K562 (cell line): ENCODE measurements around the gene SEC11A. TPM values are rescaled to one million over a fixed set of nuclear protein-coding genes. Genes with fewer than 3 reads are reported as not detected.

ENCODE experiments used
- ATAC-seq: fragments of 200-7000 bp; cut with Tn5 transposase; 3 replicates; pipeline ENCODE4 v1.9.1; 2020; ENCODE audit warnings: moderate library complexity
- BruUV-seq: library from RNA; stranded (reverse); fragments of 400-500 nt; replicated peaks from 2 replicates; lab custom pipeline; 2021; lab: Mats Ljungman, UMichigan
- CTCF ChIA-PET: fragments of 300-600 bp; formaldehyde crosslinking; extraction: SDS; loops from one replicate; lab custom pipeline; 2021; ENCODE audit warnings: low intra/inter-chr PET ratio; lab: Yijun Ruan, JAX
- POLR2A ChIA-PET: fragments of 300-600, 350-650 bp; sonication (Branson Sonifier 250); formaldehyde crosslinking; extraction: SDS; loops from one replicate; lab custom pipeline; 2021; ENCODE audit warnings: antibody characterized with exemption, inconsistent platforms; lab: Yijun Ruan, JAX
- DNase-seq, 4 experiments: peaks; one replicate each; pipeline versions ENCODE4 v3.0.0 to v3.0.0-alpha.2; 2011 to 2018; ENCODE audit warnings: low spot score in 3 of 4, mixed read lengths in 3 of 4; ENCODE audit errors: extremely low read depth in 1 of 4
- FAIRE-seq: peaks from 2 replicates; lab custom pipeline; 2011; peaks lifted over from hg19 to GRCh38; lab: Jason Lieb, UNC
- H2AFZ ChIP-seq: 2 replicates; pipeline ENCODE4 v1.6.0; 2011; ENCODE audit warnings: low read depth, low read length, control low read depth, inconsistent platforms
- H3K27ac ChIP-seq: fragments of 200-600 bp; 3 replicates; pipeline ENCODE4 v1.8.0; 2011; ENCODE audit warnings: low read depth, mild to moderate bottlenecking, control low read depth, inconsistent platforms, low read length, moderate library complexity, mixed read lengths; ENCODE audit errors: extremely low read depth
- H3K27me3 ChIP-seq, 2 experiments: fragments of 300-600 bp in 1 of 2; 2 replicates in 1 of 2; 3 replicates in 1 of 2; pipeline versions ENCODE4 v1.6.0 to v1.8.0; 2011; ENCODE audit warnings: inconsistent platforms in 2 of 2, low read length in 2 of 2, mild to moderate bottlenecking in 1 of 2, mixed read lengths in 1 of 2, moderate library complexity in 1 of 2; ENCODE audit not compliant: control insufficient read depth in 2 of 2, insufficient read depth in 2 of 2
- H3K36me3 ChIP-seq: fragments of 300-600 bp; 3 replicates; pipeline ENCODE4 v1.8.0; 2011; ENCODE audit warnings: mild to moderate bottlenecking, low read length, inconsistent platforms; ENCODE audit not compliant: control insufficient read depth, insufficient read depth
- H3K4me1 ChIP-seq, 2 experiments: fragments of 200-600 bp in 1 of 2; replicated peaks in 1 of 2; 2 replicates in 1 of 2; 3 replicates in 1 of 2; pipeline versions ENCODE4 v1.5.1 to v1.8.0; 2011; ENCODE audit warnings: inconsistent platforms in 2 of 2, low read length in 2 of 2, mild to moderate bottlenecking in 1 of 2, mixed read lengths in 1 of 2, moderate library complexity in 1 of 2; ENCODE audit not compliant: control insufficient read depth in 2 of 2, insufficient read depth in 2 of 2
- H3K4me2 ChIP-seq: 2 replicates; pipeline ENCODE4 v1.6.1; 2011; ENCODE audit warnings: low read length, control low read depth, inconsistent platforms, mixed read lengths; ENCODE audit not compliant: insufficient read depth
- H3K4me3 ChIP-seq: fragments of 200-600 bp; sonication (generic), shearing (Covaris generic); 2 replicates; pipeline ENCODE4 v1.5.1; 2016; ENCODE audit warnings: control low read depth, inconsistent platforms
- H3K79me2 ChIP-seq: fragments of 200-600 bp; 3 replicates; pipeline ENCODE4 v1.8.0; 2011; ENCODE audit warnings: low read length, inconsistent platforms; ENCODE audit not compliant: control insufficient read depth, insufficient read depth
- H3K9ac ChIP-seq, 2 experiments: 2 replicates each; pipeline versions ENCODE4 v1.6.0 to v1.6.1; 2011; ENCODE audit warnings: low read depth in 2 of 2, low read length in 2 of 2, control low read depth in 1 of 2, inconsistent platforms in 1 of 2, mild to moderate bottlenecking in 1 of 2, mixed read lengths in 1 of 2; ENCODE audit not compliant: insufficient read depth in 1 of 2
- H3K9me1 ChIP-seq: one replicate; pipeline ENCODE4 v1.6.0; 2011; ENCODE audit warnings: inconsistent platforms, mild to moderate bottlenecking, low read length, moderate library complexity; ENCODE audit not compliant: control insufficient read depth, insufficient read depth
- H3K9me3 ChIP-seq: replicated peaks from 2 replicates; pipeline ENCODE4 v1.5.1; 2011; ENCODE audit warnings: low read depth, low read length, inconsistent platforms; ENCODE audit not compliant: control insufficient read depth, insufficient read depth
- H4K20me1 ChIP-seq: replicated peaks from 2 replicates; pipeline ENCODE4 v1.6.1; 2011; ENCODE audit warnings: low read length, inconsistent platforms, mixed read lengths; ENCODE audit not compliant: control insufficient read depth, insufficient read depth
- BCL6 ChIP-seq: fragments of 250-450 bp; sonication (Bioruptor Pico); IDR thresholded peaks from 2 replicates; pipeline ENCODE4 v1.4.0; 2020
- MCM3 ChIP-seq: fragments of 450-650 bp; IDR thresholded peaks from 2 replicates; pipeline ENCODE4 v1.6.1; 2016
- WGBS: fragments of 100-300 bp; shearing (Covaris generic); methylation state at CpG from one replicate; pipeline ENCODE4 v1.1.6; 2016; ENCODE audit warnings: low coverage, mixed read lengths; ENCODE audit not compliant: insufficient coverage; ENCODE audit errors: missing lambda C conversion rate; 5-methylcytosine and 5-hydroxymethylcytosine counted together
- in situ Hi-C: fragments of 300-500 bp; cut with MboI; formaldehyde crosslinking; loops from 4 replicates; pipeline ENCODE4 v1.15.0; 2018; ENCODE audit warnings: inconsistent platforms, mixed read lengths
- intact Hi-C: fragments of 100-400 bp; cut with micrococcal nuclease; formaldehyde crosslinking; loops from 2 replicates; pipeline ENCODE4 v1.14.2; 2022
- polyA plus RNA-seq, 8 experiments: library from polyadenylated mRNA; depleted of rRNA in 4 of 8; stranded (reverse) in 5 of 8; unstranded in 3 of 8; fragments of >200 nt; fragmentation: Nextera tagmentation in 2 of 8; fragmentation: Illumina TruSeq in 1 of 8; extraction: Ambion mirVana in 2 of 8; extraction: Trizol in 1 of 8; gene quantifications; 2 replicates each; pipeline versions ENCODE4 v1.2.1 to v1.2.3, GENCODE V29; 2011 to 2014; ENCODE audit warnings: inconsistent platforms in 1 of 8, missing spikeins in 1 of 8
- total RNA-seq, 7 experiments: library from RNA; depleted of rRNA in 6 of 7; stranded (reverse); fragments of >200 nt in 6 of 7; fragmentation: Illumina TruSeq in 2 of 7; extraction: Trizol in 2 of 7; gene quantifications; 2 replicates each; pipeline versions ENCODE4 v1.2.1 to v1.2.3, GENCODE V29; 2011 to 2021; ENCODE audit warnings: low replicate concordance in 1 of 7
- TF ChIP-seq, protein P1 (sequence below): IDR thresholded peaks from 2 replicates; pipeline ENCODE4 v1.6.1; 2011; ENCODE audit warnings: borderline replicate concordance, low read depth, mild to moderate bottlenecking, moderate library complexity, low read length; ENCODE audit not compliant: insufficient read depth, poor library complexity, severe bottlenecking
- TF ChIP-seq, protein P2 (sequence below), 2 experiments: fragments of 450-650 bp in 1 of 2; sonication (generic) in 1 of 2; formaldehyde crosslinking in 1 of 2; IDR thresholded peaks; 2 replicates each; pipeline versions ENCODE4 v1.7.1 to v1.9.0; 2016 to 2022; ENCODE audit warnings: inconsistent platforms in 1 of 2, mild to moderate bottlenecking in 1 of 2, missing genetic modification reagents in 1 of 2
- TF ChIP-seq, protein P3 (sequence below): sonication (generic); formaldehyde crosslinking; IDR thresholded peaks from 2 replicates; pipeline ENCODE4 v1.8.0; 2023; ENCODE audit warnings: mild to moderate bottlenecking, missing genetic modification reagents

Gene SEC11A
- total and polyA plus RNA-seq, 9 of the 15 experiments (the other 6 are each of a cell fraction or from before 2014, with no cell fraction given) = 175 to 310 (median 229) TPM

DNA sequence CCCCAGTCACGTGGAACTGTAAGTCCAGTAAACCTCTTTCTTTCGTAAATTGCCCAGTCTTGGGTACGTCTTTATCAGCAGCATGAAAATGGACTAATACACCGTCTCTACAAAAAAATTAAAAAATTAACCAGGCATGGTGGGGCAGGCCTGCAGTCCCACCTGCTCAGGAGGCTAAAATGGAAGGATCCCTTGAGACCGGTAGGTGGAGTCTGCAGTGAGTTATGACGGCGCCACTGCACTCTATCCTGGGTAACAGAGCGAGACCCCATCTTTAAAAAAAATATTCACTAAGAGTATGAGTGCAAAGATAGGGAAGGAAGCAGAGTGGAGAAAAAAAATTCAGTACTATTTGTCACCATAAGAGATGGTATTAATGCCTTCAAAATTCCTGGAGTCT, 25.6 kb downstream of the SEC11A start:
- no peak overlapping the region for H2AFZ ChIP-seq
- H3K4me1 ChIP-seq = peaks cover 0 to 3% of the 10 kb centered on the region in 2 experiments; a peak in 1 of 5 replicates
- ATAC-seq (no peak), FAIRE-seq (no peak), DNase-seq (no peak)
- 94% methylated on average over 8 of the region's 8 CpGs for WGBS
- H3K27ac ChIP-seq = no peak overlapping the region
- no peaks in the 10 kb centered on the region for H3K9me1 ChIP-seq
- peaks cover 63% of the 10 kb centered on the region for H3K36me3 ChIP-seq
- no peak overlapping the region for H3K4me3 ChIP-seq
- H3K9ac ChIP-seq = no peak overlapping the region
- in situ Hi-C loops = no loop called here
- POLR2A ChIA-PET = no interaction called here
- peaks cover 53% of the 10 kb centered on the region for H3K79me2 ChIP-seq
- CTCF ChIA-PET = no interaction called here
- no peaks in the 10 kb centered on the region for H3K27me3 ChIP-seq
- no peak overlapping the region for H3K4me2 ChIP-seq
- no peaks in the 10 kb centered on the region for H3K9me3 ChIP-seq
- H4K20me1 ChIP-seq = no peaks in the 10 kb centered on the region
- BruUV-seq = TSS peak; percentile 13
- intact Hi-C loops = no loop called here
- TF ChIP-seq, protein P1, sequence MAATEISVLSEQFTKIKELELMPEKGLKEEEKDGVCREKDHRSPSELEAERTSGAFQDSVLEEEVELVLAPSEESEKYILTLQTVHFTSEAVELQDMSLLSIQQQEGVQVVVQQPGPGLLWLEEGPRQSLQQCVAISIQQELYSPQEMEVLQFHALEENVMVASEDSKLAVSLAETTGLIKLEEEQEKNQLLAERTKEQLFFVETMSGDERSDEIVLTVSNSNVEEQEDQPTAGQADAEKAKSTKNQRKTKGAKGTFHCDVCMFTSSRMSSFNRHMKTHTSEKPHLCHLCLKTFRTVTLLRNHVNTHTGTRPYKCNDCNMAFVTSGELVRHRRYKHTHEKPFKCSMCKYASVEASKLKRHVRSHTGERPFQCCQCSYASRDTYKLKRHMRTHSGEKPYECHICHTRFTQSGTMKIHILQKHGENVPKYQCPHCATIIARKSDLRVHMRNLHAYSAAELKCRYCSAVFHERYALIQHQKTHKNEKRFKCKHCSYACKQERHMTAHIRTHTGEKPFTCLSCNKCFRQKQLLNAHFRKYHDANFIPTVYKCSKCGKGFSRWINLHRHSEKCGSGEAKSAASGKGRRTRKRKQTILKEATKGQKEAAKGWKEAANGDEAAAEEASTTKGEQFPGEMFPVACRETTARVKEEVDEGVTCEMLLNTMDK = no peak
- TF ChIP-seq MCM3 (no peak), BCL6 (no peak)
- TF ChIP-seq, protein P2, sequence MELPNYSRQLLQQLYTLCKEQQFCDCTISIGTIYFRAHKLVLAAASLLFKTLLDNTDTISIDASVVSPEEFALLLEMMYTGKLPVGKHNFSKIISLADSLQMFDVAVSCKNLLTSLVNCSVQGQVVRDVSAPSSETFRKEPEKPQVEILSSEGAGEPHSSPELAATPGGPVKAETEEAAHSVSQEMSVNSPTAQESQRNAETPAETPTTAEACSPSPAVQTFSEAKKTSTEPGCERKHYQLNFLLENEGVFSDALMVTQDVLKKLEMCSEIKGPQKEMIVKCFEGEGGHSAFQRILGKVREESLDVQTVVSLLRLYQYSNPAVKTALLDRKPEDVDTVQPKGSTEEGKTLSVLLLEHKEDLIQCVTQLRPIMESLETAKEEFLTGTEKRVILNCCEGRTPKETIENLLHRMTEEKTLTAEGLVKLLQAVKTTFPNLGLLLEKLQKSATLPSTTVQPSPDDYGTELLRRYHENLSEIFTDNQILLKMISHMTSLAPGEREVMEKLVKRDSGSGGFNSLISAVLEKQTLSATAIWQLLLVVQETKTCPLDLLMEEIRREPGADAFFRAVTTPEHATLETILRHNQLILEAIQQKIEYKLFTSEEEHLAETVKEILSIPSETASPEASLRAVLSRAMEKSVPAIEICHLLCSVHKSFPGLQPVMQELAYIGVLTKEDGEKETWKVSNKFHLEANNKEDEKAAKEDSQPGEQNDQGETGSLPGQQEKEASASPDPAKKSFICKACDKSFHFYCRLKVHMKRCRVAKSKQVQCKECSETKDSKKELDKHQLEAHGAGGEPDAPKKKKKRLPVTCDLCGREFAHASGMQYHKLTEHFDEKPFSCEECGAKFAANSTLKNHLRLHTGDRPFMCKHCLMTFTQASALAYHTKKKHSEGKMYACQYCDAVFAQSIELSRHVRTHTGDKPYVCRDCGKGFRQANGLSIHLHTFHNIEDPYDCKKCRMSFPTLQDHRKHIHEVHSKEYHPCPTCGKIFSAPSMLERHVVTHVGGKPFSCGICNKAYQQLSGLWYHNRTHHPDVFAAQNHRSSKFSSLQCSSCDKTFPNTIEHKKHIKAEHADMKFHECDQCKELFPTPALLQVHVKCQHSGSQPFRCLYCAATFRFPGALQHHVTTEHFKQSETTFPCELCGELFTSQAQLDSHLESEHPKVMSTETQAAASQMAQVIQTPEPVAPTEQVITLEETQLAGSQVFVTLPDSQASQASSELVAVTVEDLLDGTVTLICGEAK (IDR thresholded peaks at IDR 0.05) = no peak
- TF ChIP-seq, protein P2 (CRISPR knock-in tag; IDR thresholded peaks at IDR 0.05) = no peak
- TF ChIP-seq, protein P3, sequence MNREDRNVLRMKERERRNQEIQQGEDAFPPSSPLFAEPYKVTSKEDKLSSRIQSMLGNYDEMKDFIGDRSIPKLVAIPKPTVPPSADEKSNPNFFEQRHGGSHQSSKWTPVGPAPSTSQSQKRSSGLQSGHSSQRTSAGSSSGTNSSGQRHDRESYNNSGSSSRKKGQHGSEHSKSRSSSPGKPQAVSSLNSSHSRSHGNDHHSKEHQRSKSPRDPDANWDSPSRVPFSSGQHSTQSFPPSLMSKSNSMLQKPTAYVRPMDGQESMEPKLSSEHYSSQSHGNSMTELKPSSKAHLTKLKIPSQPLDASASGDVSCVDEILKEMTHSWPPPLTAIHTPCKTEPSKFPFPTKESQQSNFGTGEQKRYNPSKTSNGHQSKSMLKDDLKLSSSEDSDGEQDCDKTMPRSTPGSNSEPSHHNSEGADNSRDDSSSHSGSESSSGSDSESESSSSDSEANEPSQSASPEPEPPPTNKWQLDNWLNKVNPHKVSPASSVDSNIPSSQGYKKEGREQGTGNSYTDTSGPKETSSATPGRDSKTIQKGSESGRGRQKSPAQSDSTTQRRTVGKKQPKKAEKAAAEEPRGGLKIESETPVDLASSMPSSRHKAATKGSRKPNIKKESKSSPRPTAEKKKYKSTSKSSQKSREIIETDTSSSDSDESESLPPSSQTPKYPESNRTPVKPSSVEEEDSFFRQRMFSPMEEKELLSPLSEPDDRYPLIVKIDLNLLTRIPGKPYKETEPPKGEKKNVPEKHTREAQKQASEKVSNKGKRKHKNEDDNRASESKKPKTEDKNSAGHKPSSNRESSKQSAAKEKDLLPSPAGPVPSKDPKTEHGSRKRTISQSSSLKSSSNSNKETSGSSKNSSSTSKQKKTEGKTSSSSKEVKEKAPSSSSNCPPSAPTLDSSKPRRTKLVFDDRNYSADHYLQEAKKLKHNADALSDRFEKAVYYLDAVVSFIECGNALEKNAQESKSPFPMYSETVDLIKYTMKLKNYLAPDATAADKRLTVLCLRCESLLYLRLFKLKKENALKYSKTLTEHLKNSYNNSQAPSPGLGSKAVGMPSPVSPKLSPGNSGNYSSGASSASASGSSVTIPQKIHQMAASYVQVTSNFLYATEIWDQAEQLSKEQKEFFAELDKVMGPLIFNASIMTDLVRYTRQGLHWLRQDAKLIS (CRISPR knock-in tag) = no peak
